ENCODE results near the gene TEX11.
A peak's percentile ranks its signal among the peaks of the same experiment; 100 is the strongest.
"Not testable (repeated sequence)": the region's sequence is repeated elsewhere in the genome, so short reads cannot be mapped to it uniquely, and the experiment has no call there.

TEX11 gene

GRCh38 chrX:70569922-70570576, 338.5 kb downstream of the TEX11 start:
- not testable (repeated sequence) for H3K4me1 Mint-ChIP-seq (ENCODE audit: low read depth); H3K9me3 Mint-ChIP-seq; H3K36me3 Mint-ChIP-seq (ENCODE audit: low read depth); H3K27ac Mint-ChIP-seq; H3K4me3 Mint-ChIP-seq
- peaks cover 18% of the 10 kb centered on the region for H3K27me3 Mint-ChIP-seq

GRCh38 chrX:70554948-70555347, 353.6 kb downstream of the TEX11 start:
- peaks cover 3% of the 10 kb centered on the region for H3K27me3 Mint-ChIP-seq
- peaks cover 5% of the 10 kb centered on the region for H3K4me1 Mint-ChIP-seq (ENCODE audit: low read depth)
- H3K27ac Mint-ChIP-seq, result no peak overlapping the region
- H3K36me3 Mint-ChIP-seq (ENCODE audit: low read depth), result no peaks in the 10 kb centered on the region
- H3K9me3 Mint-ChIP-seq, result no peaks in the 10 kb centered on the region
- no peak overlapping the region for H3K4me3 Mint-ChIP-seq

GRCh38 chrX:70554523-70554922, 354.0 kb downstream of the TEX11 start:
- Mint-ChIP-seq H3K36me3 (ENCODE audit: low read depth) (no peaks in the 10 kb centered on the region), H3K9me3 (no peaks in the 10 kb centered on the region), H3K4me1 (ENCODE audit: low read depth) (peaks cover 5% of the 10 kb centered on the region), H3K4me3 (no peak overlapping the region), H3K27ac (no peak overlapping the region), H3K27me3 (peaks cover 3% of the 10 kb centered on the region)

DNA sequence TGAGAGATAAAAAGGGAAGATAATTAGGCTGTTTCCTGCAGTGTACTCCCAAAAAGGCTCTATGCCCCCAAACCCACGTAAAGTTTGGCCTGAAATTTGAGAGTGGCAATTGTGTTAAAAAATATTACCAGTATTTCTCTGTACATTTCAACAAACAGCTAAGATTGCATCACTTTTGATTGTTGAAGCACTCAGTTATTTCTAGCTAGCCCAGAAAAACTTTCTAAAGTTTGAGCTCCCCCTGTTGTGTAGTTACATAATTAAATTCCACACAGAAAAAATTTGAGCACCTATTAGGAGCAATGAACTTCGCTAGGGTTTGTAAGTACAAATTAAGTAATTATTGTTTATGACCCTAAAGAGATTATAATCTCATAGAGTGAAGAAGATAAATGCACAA, 354.4 kb downstream of the TEX11 start:
- Mint-ChIP-seq H3K36me3 (ENCODE audit: low read depth) (no peaks in the 10 kb centered on the region), H3K4me3 (no peak overlapping the region), H3K27ac (no peak overlapping the region), H3K4me1 (ENCODE audit: low read depth) (peaks cover 5% of the 10 kb centered on the region), H3K9me3 (no peaks in the 10 kb centered on the region), H3K27me3 (peaks cover 3% of the 10 kb centered on the region)

DNA sequence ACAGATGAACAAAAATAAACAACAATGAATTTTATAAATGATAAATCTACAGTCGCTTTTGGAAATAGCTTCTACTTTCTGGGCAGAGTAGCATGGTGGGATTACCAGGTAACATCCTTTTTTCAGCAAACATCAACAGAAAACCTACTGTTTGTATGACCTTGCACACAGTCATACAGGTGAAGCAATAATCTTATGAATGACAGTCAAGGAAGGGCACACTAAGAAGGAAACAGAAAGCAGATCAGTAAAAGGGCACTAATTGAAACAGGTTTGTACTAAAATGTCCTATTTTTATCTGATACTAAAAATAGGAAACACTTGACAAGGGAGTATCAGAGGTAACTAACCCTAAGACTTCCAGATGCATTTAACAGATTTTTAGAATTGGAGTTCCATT, 355.0 kb downstream of the TEX11 start:
- no peaks in the 10 kb centered on the region for H3K9me3 Mint-ChIP-seq
- no peaks in the 10 kb centered on the region for H3K36me3 Mint-ChIP-seq (ENCODE audit: low read depth)
- no peak overlapping the region for H3K4me3 Mint-ChIP-seq
- H3K27me3 Mint-ChIP-seq, result peaks cover 3% of the 10 kb centered on the region
- no peak overlapping the region for H3K27ac Mint-ChIP-seq
- peaks cover 5% of the 10 kb centered on the region for H3K4me1 Mint-ChIP-seq (ENCODE audit: low read depth)

- H3K4me3 Mint-ChIP-seq, result no peak overlapping the region
- no peaks in the 10 kb centered on the region for H3K9me3 Mint-ChIP-seq
- no peak overlapping the region for H3K27ac Mint-ChIP-seq
- peaks cover 5% of the 10 kb centered on the region for H3K4me1 Mint-ChIP-seq (ENCODE audit: low read depth)
- H3K27me3 Mint-ChIP-seq, result peaks cover 3% of the 10 kb centered on the region
- no peaks in the 10 kb centered on the region for H3K36me3 Mint-ChIP-seq (ENCODE audit: low read depth)
These were observed 356.3 kb downstream of the TEX11 start for GRCh38 chrX:70552130-70552704.

DNA sequence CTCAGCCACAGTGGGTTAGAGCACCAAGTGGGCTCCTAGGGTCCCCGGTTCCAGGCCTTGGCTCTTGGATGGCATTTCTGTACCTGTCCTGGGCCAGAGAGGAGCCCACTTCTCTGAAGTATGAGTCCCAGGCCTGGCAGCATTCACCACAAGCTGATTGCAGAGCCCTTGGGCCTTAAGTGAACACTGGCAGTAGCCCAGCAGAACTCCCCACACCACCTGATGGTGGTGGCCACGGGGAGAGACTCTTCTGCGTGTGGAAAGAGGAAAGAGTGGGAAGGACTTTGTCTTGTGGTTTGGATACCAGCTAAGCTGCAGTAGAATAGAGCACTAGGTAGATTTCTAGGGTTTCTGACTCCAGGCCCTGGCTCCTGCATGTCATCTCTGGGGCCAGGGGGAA, 359.1 kb downstream of the TEX11 start:
- Mint-ChIP-seq H3K27me3 (peaks cover 2% of the 10 kb centered on the region), H3K27ac (no peak overlapping the region), H3K4me1 (ENCODE audit: low read depth) (peaks cover 5% of the 10 kb centered on the region), H3K36me3 (ENCODE audit: low read depth) (no peaks in the 10 kb centered on the region), H3K9me3 (no peaks in the 10 kb centered on the region), H3K4me3 (no peak overlapping the region)

GRCh38 chrX:70535198-70535597, 373.3 kb downstream of the TEX11 start:
- H3K4me1 Mint-ChIP-seq (ENCODE audit: low read depth), result no peaks in the 10 kb centered on the region
- H3K27ac Mint-ChIP-seq, result no peak overlapping the region
- no peaks in the 10 kb centered on the region for H3K36me3 Mint-ChIP-seq (ENCODE audit: low read depth)
- H3K9me3 Mint-ChIP-seq, result no peaks in the 10 kb centered on the region
- peaks cover 14% of the 10 kb centered on the region for H3K27me3 Mint-ChIP-seq
- H3K4me3 Mint-ChIP-seq, result no peak overlapping the region

GRCh38 chrX:70527610-70528345, 380.7 kb downstream of the TEX11 start:
- H3K27me3 Mint-ChIP-seq, result no peaks in the 10 kb centered on the region
- H3K9me3 Mint-ChIP-seq, result no peaks in the 10 kb centered on the region
- no peaks in the 10 kb centered on the region for H3K36me3 Mint-ChIP-seq (ENCODE audit: low read depth)
- no peak overlapping the region for H3K4me3 Mint-ChIP-seq
- peaks cover 7% of the 10 kb centered on the region for H3K4me1 Mint-ChIP-seq (ENCODE audit: low read depth)
- no peak overlapping the region for H3K27ac Mint-ChIP-seq

DNA sequence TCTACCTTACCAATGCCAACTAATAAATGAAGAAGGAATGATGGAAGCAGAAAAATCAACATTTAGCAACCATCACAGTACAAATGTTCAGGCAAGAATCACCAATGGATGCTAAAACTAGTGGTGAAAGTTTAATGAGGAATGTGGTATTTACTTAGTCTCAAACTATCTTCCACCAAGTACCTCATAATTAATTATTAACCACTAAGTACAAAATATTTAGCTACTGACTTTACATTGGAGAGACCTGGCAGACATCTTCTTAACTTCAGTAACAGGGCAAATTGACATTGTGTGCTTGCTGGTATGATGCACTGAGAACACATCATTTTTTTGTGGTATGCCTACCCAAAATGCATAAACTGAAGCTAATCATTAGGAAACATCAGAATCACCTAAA, 381.5 kb downstream of the TEX11 start:
- no peaks in the 10 kb centered on the region for H3K27me3 Mint-ChIP-seq
- H3K36me3 Mint-ChIP-seq (ENCODE audit: low read depth), result no peaks in the 10 kb centered on the region
- no peak overlapping the region for H3K4me3 Mint-ChIP-seq
- H3K4me1 Mint-ChIP-seq (ENCODE audit: low read depth), result peaks cover 7% of the 10 kb centered on the region
- H3K27ac Mint-ChIP-seq, result no peak overlapping the region
- no peaks in the 10 kb centered on the region for H3K9me3 Mint-ChIP-seq

DNA sequence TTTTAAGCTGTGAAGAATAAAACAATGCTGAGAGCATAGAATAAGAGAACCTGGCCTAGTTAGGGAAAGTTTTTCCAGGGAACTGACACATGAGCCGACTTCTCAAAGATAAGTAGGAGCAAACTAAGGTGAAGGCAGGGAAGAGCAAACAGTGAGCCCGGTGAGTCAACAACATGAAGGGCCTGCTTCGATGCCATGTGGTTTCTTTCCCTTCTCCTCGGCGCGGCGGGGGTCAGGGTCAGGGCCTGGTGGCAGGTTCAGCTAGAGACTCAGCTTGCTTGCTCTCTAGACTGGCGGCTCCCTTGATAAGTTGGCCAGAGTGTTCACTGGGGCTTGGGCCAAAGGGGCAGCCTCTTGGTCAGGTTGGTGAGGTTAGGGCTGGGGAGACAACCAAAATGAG, 382.8 kb downstream of the TEX11 start:
- H3K27ac Mint-ChIP-seq, result no peak overlapping the region
- H3K4me1 Mint-ChIP-seq (ENCODE audit: low read depth), result peaks cover 7% of the 10 kb centered on the region
- no peak overlapping the region for H3K4me3 Mint-ChIP-seq
- H3K36me3 Mint-ChIP-seq (ENCODE audit: low read depth), result no peaks in the 10 kb centered on the region
- H3K9me3 Mint-ChIP-seq, result no peaks in the 10 kb centered on the region
- H3K27me3 Mint-ChIP-seq, result no peaks in the 10 kb centered on the region

GRCh38 chrX:70515692-70516091, 392.8 kb downstream of the TEX11 start:
- H3K27me3 Mint-ChIP-seq, result peaks cover 11% of the 10 kb centered on the region
- not testable (repeated sequence) for H3K9me3 Mint-ChIP-seq; H3K27ac Mint-ChIP-seq; H3K36me3 Mint-ChIP-seq (ENCODE audit: low read depth); H3K4me3 Mint-ChIP-seq; H3K4me1 Mint-ChIP-seq (ENCODE audit: low read depth)

DNA sequence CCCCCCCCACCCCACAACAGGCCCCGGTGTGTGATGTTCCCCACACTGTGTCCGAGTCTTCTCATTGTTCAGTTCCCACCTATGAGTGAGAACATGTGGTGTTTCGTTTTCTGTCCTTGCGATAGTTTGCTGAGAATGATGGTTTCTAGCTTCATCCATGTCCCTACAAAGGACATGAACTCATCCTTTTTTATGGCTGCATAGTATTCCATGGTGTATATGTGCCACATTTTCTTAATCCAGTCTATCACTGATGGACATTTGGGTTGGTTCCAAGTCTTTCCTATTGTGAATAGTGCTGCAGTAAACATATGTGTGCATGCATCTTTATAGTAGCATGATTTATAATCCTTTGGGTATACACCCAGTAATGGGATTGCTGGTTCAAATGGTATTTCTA, 393.2 kb downstream of the TEX11 start:
- not testable (repeated sequence) for H3K4me3 Mint-ChIP-seq; H3K4me1 Mint-ChIP-seq (ENCODE audit: low read depth); H3K27ac Mint-ChIP-seq; H3K36me3 Mint-ChIP-seq (ENCODE audit: low read depth); H3K9me3 Mint-ChIP-seq
- peaks cover 11% of the 10 kb centered on the region for H3K27me3 Mint-ChIP-seq

- H3K4me3 Mint-ChIP-seq, result no peak overlapping the region
- H3K36me3 Mint-ChIP-seq (ENCODE audit: low read depth), result no peaks in the 10 kb centered on the region
- no peaks in the 10 kb centered on the region for H3K9me3 Mint-ChIP-seq
- H3K4me1 Mint-ChIP-seq (ENCODE audit: low read depth), result peaks cover 28% of the 10 kb centered on the region
- peak overlapping the region; percentile 38 for H3K27ac Mint-ChIP-seq
- no peaks in the 10 kb centered on the region for H3K27me3 Mint-ChIP-seq
These were observed 399.4 kb downstream of the TEX11 start for GRCh38 chrX:70509078-70509477.

DNA sequence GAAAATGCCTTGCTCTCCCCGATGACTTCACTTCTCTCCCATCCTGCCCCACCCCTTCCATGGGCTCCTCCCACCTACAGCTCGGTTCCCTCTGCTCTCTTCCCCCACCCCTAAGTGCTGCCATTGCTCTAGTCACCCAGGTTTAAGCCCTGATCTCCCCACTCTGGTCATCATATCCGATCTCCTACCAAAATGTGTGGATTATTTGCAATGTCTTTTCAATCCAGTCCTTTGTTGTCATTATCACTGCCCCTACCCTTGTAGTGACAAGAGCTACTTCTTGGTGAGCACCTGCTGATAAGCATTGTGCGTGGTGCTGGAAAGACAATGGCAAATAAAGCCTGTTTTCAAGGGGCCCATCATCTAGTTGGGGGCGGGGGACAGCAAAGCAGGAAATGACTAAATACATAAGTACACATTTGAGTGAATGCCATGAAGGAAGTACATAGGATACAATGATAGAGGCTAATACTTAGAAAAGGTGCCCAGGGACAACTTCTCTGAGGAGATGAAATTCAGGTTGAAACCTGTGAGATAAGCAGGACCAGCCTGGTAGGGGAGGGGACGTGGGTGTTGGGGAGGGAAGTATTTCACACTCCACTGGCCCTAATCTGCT, 400.1 kb downstream of the TEX11 start:
- H3K4me3 Mint-ChIP-seq, result peak overlapping the region; percentile 7
- peaks cover 30% of the 10 kb centered on the region for H3K4me1 Mint-ChIP-seq (ENCODE audit: low read depth)
- H3K9me3 Mint-ChIP-seq, result no peaks in the 10 kb centered on the region
- H3K27me3 Mint-ChIP-seq, result no peaks in the 10 kb centered on the region
- H3K27ac Mint-ChIP-seq, result no peak overlapping the region
- no peaks in the 10 kb centered on the region for H3K36me3 Mint-ChIP-seq (ENCODE audit: low read depth)

All from stimulated activated naive CD8-positive, alpha-beta T cell treated with anti-CD3 and anti-CD28 coated beads, Interleukin-15, Interleukin-2, amounts not matched to agents 100 ng/mL and 50 ng/mL, for 24 hours (primary cell).